ENCODE results near the gene NCAN. TPM values are rescaled to one million over a fixed set of nuclear protein-coding genes. Genes with fewer than 3 reads are reported as not detected.
A peak's percentile ranks its signal among the peaks of the same experiment; 100 is the strongest.

The NCAN gene
- polyA plus RNA-seq, 2 of the 4 experiments (the other 2 are of a cell fraction): 0.03 to 0.05 TPM

GRCh38 chr19:19181488-19181998 is 30.2 kb upstream of the NCAN start:
- 91% methylated on average over 9 of the region's 9 CpGs for WGBS (ENCODE audit: missing lambda C conversion rate)
- H3K4me3 ChIP-seq: no peak overlapping the region
- ChIA-PET POLR2A (no interaction called here), CTCF (interaction anchor here (0.6 kb wide), 1 partner anchor 734 kb away, joined by 3 read pairs; no protein-coding TSS in a partner anchor)
- no peaks in the 10 kb centered on the region for H3K4me1 ChIP-seq
- TF ChIP-seq CHD2 (IDR thresholded peaks at IDR 0.05; ENCODE audit: low read length, partially characterized antibody) (no peak), BHLHE40 (IDR thresholded peaks at IDR 0.05; ENCODE audit: low read depth, low read length) (no peak), CTCF (IDR thresholded peaks at IDR 0.05) (no peak), FOSB (CRISPR knock-in tag; IDR thresholded peaks at IDR 0.05) (no peak), MAFK (IDR thresholded peaks at IDR 0.05; ENCODE audit: partially characterized antibody) (no peak), PHF8 (IDR thresholded peaks at IDR 0.05; ENCODE audit: borderline replicate concordance, low read depth) (no peak), CBX2 (IDR thresholded peaks at IDR 0.05; ENCODE audit: borderline replicate concordance, low read depth) (no peak), CEBPB (IDR thresholded peaks at IDR 0.05) (no peak)
- ATAC-seq (no peak), DNase-seq (ENCODE audit: low read depth in 1 of 2, low spot score in 1 of 2) (no peak), FAIRE-seq (no peak)
- H3K9me3 ChIP-seq: no peaks in the 10 kb centered on the region
- no peak overlapping the region for H3K27ac ChIP-seq
- no peak overlapping the region for H3K4me2 ChIP-seq

- Histone ChIP-seq H3K4me1 (peaks cover 10% of the 10 kb centered on the region; the same call in 2 of the 3 replicates), H3K27ac (no peak overlapping the region), H3K4me2 (no peak overlapping the region), H3K4me3 (no peak overlapping the region), H3K9me3 (no peaks in the 10 kb centered on the region)
- ATAC-seq (peak; percentile 89 to 98), FAIRE-seq (no peak), DNase-seq (ENCODE audit: low read depth in 1 of 2, low spot score in 1 of 2) (peak in 1 of 2 experiments; percentile 61)
- TF ChIP-seq MYC (IDR thresholded peaks at IDR 0.05; ENCODE audit: borderline replicate concordance, low read length): no peak
- peak; percentile 46 for TF ChIP-seq CTCF (IDR thresholded peaks at IDR 0.05)
- TF ChIP-seq RAD21 (conservative IDR thresholded peaks at IDR 0.05 in 1 of 2, IDR thresholded peaks at IDR 0.05 in 1 of 2): peak in 1 of 2 experiments; percentile 51; a peak in 2 of 5 replicates
- ChIA-PET POLR2A (no interaction called here), CTCF (interaction anchor here (0.5 to 2.0 kb wide), 6 partner anchors 9 to 166 kb away, joined by 3 to 6 read pairs (median 3); no protein-coding TSS in a partner anchor)
- WGBS (ENCODE audit: missing lambda C conversion rate): 69% methylated on average over 7 of the region's 9 CpGs
Measured at GRCh38 chr19:19185853-19186740, 25.7 kb upstream of the NCAN start.

GRCh38 chr19:19186742-19187141 is 25.0 kb upstream of the NCAN start:
- no peak for ATAC-seq
- H3K9me3 ChIP-seq: no peaks in the 10 kb centered on the region
- CTCF ChIA-PET: interaction anchor here (1.3 kb wide), 1 partner anchor 14 kb away, joined by 3 read pairs; no protein-coding TSS in a partner anchor
- H3K4me3 ChIP-seq: no peak overlapping the region
- H3K4me1 ChIP-seq: peaks cover 10% of the 10 kb centered on the region; the same call in 2 of the 3 replicates
- no peak for TF ChIP-seq FOSL2 (IDR thresholded peaks at IDR 0.05)
- no peak for TF ChIP-seq FOSL2 (CRISPR knock-in tag; IDR thresholded peaks at IDR 0.05)
- TF ChIP-seq BHLHE40 (IDR thresholded peaks at IDR 0.05; ENCODE audit: low read depth, low read length): no peak
- TF ChIP-seq, protein P1, sequence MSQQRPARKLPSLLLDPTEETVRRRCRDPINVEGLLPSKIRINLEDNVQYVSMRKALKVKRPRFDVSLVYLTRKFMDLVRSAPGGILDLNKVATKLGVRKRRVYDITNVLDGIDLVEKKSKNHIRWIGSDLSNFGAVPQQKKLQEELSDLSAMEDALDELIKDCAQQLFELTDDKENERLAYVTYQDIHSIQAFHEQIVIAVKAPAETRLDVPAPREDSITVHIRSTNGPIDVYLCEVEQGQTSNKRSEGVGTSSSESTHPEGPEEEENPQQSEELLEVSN (IDR thresholded peaks at IDR 0.05; ENCODE audit: borderline replicate concordance, low read depth): no peak
- no peak for TF ChIP-seq HOXB5 (CRISPR knock-in tag; IDR thresholded peaks at IDR 0.05)
- no peak for TF ChIP-seq JUN (IDR thresholded peaks at IDR 0.05)
- no peak for TF ChIP-seq ESRRA (IDR thresholded peaks at IDR 0.05; ENCODE audit: borderline replicate concordance, low read length)
- no peak for TF ChIP-seq CHD2 (IDR thresholded peaks at IDR 0.05; ENCODE audit: low read length, partially characterized antibody)
- no peak for TF ChIP-seq NR3C1 (IDR thresholded peaks at IDR 0.05)
- TF ChIP-seq PHF8 (IDR thresholded peaks at IDR 0.05; ENCODE audit: borderline replicate concordance, low read depth): no peak
- no peak for TF ChIP-seq RFX5 (IDR thresholded peaks at IDR 0.05)
- TF ChIP-seq RARB (CRISPR knock-in tag; IDR thresholded peaks at IDR 0.05): no peak
- no peak for TF ChIP-seq MYC (IDR thresholded peaks at IDR 0.05; ENCODE audit: borderline replicate concordance, low read length)
- no peak for TF ChIP-seq EHMT2 (IDR thresholded peaks at IDR 0.05; ENCODE audit: low read depth)
- TF ChIP-seq HEYL (CRISPR knock-in tag; IDR thresholded peaks at IDR 0.05): no peak
- TF ChIP-seq FOSB (CRISPR knock-in tag; IDR thresholded peaks at IDR 0.05): no peak
- no peak for TF ChIP-seq ZNF302 (CRISPR knock-in tag; IDR thresholded peaks at IDR 0.05)
- no peak for TF ChIP-seq NFE2L2 (conservative IDR thresholded peaks at IDR 0.05; ENCODE audit: low read length)
- TF ChIP-seq HOXB13 (CRISPR knock-in tag; IDR thresholded peaks at IDR 0.05; ENCODE audit: low read depth): no peak
- TF ChIP-seq MAFK (IDR thresholded peaks at IDR 0.05; ENCODE audit: partially characterized antibody): no peak
- TF ChIP-seq RCOR1 (IDR thresholded peaks at IDR 0.05; ENCODE audit: low read depth, low read length): no peak
- H3K27ac ChIP-seq: no peak overlapping the region
- FAIRE-seq: no peak
- no peak overlapping the region for H3K4me2 ChIP-seq
- WGBS (ENCODE audit: missing lambda C conversion rate): 92% methylated on average over 10 of the region's 14 CpGs
- POLR2A ChIA-PET: interaction anchor here (0.6 kb wide), 1 partner anchor 175 kb away, joined by 7 read pairs; no protein-coding TSS in a partner anchor
- DNase-seq (ENCODE audit: low read depth in 1 of 2, low spot score in 1 of 2): no peak
